ENCODE measurements around the gene TTC21B.

DNA sequence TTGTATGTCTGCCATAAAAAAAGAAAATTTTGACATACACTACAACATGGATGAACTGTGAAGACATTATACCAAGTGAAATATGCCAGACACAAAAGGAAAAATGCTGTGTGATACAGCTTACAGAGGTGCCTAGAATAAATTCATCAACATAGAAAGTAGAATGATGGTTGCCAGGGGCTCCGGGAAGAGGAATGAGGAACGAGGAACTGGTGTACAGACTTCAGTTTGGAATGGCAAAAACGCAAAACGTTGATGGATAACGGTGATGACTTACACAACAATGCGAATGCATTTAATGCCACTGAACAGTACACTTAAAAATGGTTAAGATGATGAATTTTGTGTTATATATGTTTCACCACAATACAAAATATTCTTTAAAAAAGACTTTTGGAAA, 61.0 kb downstream of the TTC21B start:
- TF ChIP-seq, protein P1, sequence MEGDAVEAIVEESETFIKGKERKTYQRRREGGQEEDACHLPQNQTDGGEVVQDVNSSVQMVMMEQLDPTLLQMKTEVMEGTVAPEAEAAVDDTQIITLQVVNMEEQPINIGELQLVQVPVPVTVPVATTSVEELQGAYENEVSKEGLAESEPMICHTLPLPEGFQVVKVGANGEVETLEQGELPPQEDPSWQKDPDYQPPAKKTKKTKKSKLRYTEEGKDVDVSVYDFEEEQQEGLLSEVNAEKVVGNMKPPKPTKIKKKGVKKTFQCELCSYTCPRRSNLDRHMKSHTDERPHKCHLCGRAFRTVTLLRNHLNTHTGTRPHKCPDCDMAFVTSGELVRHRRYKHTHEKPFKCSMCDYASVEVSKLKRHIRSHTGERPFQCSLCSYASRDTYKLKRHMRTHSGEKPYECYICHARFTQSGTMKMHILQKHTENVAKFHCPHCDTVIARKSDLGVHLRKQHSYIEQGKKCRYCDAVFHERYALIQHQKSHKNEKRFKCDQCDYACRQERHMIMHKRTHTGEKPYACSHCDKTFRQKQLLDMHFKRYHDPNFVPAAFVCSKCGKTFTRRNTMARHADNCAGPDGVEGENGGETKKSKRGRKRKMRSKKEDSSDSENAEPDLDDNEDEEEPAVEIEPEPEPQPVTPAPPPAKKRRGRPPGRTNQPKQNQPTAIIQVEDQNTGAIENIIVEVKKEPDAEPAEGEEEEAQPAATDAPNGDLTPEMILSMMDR (IDR thresholded peaks at IDR 0.05), result no peak
- no peak for TF ChIP-seq POLR2A (IDR thresholded peaks at IDR 0.05)
